GM12872 (cell line): Measurements from ENCODE around the gene RASSF3.

Experiments
- CTCF ChIP-seq: IDR thresholded peaks from 3 replicates; pipeline ENCODE4 v1.5.1; 2011; ENCODE audit warnings: low read depth, mild to moderate bottlenecking, low read length, moderate library complexity; ENCODE audit not compliant: insufficient read depth

The RASSF3 gene

GRCh38 chr12:64733857-64734256 lies 123.6 kb downstream of the RASSF3 start:
- no peak for TF ChIP-seq CTCF

- TF ChIP-seq CTCF = no peak
Measured at GRCh38 chr12:64735442-64735841, 125.1 kb downstream of the RASSF3 start.

- TF ChIP-seq CTCF = no peak
Measured at GRCh38 chr12:64736771-64737170, 126.5 kb downstream of the RASSF3 start.

GRCh38 chr12:64737539-64737938 lies 127.2 kb downstream of the RASSF3 start:
- TF ChIP-seq CTCF = no peak

- TF ChIP-seq CTCF = no peak
Measured at GRCh38 chr12:64739778-64740177, 129.5 kb downstream of the RASSF3 start.

- no peak for TF ChIP-seq CTCF
Measured at GRCh38 chr12:64740646-64741045, 130.4 kb downstream of the RASSF3 start.

- TF ChIP-seq CTCF = no peak
Measured at GRCh38 chr12:64742416-64742815, 132.1 kb downstream of the RASSF3 start.

- TF ChIP-seq CTCF = no peak
Measured at GRCh38 chr12:64743206-64743605, 132.9 kb downstream of the RASSF3 start.
